ENCODE data around the gene FLNC. TPM values are rescaled to one million over a fixed set of nuclear protein-coding genes. Genes with fewer than 3 reads are reported as not detected.
A peak's percentile ranks its signal among the peaks of the same experiment; 100 is the strongest.

FLNC gene
- total and polyA plus RNA-seq, 2 of the 13 experiments (the other 11 are each of a cell fraction or from before 2014, with no cell fraction given), result 0.02 TPM; not detected in 1

DNA sequence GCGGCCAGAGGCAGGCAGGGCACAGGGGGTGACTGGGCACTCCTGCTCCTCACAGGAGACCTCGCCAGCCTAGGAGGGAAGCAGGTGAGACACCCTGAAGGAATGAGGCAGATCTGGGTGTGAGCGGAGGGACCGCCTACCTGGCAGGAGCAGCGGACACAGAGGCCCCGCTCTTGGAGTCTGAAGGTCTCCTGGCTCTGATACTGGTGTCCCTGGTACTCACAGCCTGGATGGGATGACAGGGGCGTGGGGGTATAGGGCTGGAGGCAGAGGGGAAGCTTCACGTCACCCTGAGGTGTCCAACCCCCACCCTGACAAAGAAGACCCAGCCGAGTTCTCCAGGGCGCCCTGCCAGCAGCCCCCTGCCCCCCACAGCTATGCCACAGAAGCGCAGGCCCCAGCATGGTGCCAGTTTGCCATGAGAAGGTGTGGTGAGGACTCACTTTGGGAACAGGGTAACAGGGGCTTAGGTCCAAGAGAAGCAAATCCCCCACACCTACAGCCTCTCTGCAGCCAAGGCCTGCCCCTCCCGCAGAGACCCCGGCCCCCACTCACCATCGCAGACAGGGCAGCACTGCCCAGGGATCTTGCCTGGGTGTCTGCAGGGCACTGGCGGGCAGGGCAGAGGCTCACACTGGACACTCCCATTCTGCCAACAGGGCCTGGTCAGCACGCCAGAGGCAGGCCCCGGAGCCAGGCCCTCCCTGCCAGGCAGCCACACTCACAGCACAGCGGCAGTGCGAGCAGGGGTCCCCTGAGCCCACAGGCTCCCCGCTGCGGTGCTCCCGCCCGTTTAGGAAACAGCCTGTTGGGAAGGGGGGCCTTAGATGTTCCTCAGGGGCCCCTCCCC lies 63.3 kb downstream of the FLNC start:
- BruUV-seq (replicated peaks), result no TSS peak
- peak; percentile 12; the same call in 1 of the 3 replicates for ATAC-seq
- Histone ChIP-seq H3K27me3 (ENCODE audit: control insufficient read depth in 1 of 2, insufficient read depth in 2 of 2, low read length in 2 of 2) (peaks cover 1 to 20% of the 10 kb centered on the region in 2 experiments; a peak in 4 of 5 replicates), H3K36me3 (replicated peaks in 1 of 2; ENCODE audit: control insufficient read depth in 1 of 2, insufficient read depth in 2 of 2, low read length in 2 of 2) (no peaks in the 10 kb centered on the region), H3K9ac (ENCODE audit: insufficient read depth, low read depth, low read length) (no peak overlapping the region), H3K4me3 (replicated peaks in 1 of 3; ENCODE audit: insufficient read depth in 1 of 3, low read depth in 2 of 3, low read length in 3 of 3) (no peak overlapping the region), H3K4me2 (ENCODE audit: low read depth, low read length) (no peak overlapping the region), H3K4me1 (ENCODE audit: insufficient read depth, low read length) (peaks cover 8% of the 10 kb centered on the region), H3K79me2 (ENCODE audit: insufficient read depth, low read length) (no peaks in the 10 kb centered on the region), H3K9me3 (ENCODE audit: low read length) (no peaks in the 10 kb centered on the region), H4K20me1 (ENCODE audit: insufficient read depth, low read length) (no peaks in the 10 kb centered on the region), H3K27ac (ENCODE audit: extremely low read length, insufficient read depth, low read length) (no peak overlapping the region), H2AFZ (ENCODE audit: low read length) (no peak overlapping the region)
- intact Hi-C loops (cut with micrococcal nuclease; ENCODE audit: unreplicated experiment) (no loop called here), in situ Hi-C loops (cut with HindIII; ENCODE audit: extremely low pct_ligation_motif_present, low pct_unique_long_range_greater_than_20kb) (loop anchor here (25.0 kb wide), 1 partner anchor 456 kb away; no protein-coding TSS in a partner anchor)
- no peak for DNase-seq (ENCODE audit: low spot score)
- no peak for FAIRE-seq
- WGBS (ENCODE audit: low lambda C conversion rate), result 44% methylated on average over 16 of the region's 23 CpGs
- ChIA-PET POLR2A (no interaction called here), CTCF (ENCODE audit: low intra/inter-chr PET ratio, low total read pairs) (no interaction called here)
- TF ChIP-seq PRPF4 (IDR thresholded peaks at IDR 0.05; ENCODE audit: low read depth, low read length, poor library complexity, severe bottlenecking) (no peak), AFF4 (CRISPR knock-in tag; IDR thresholded peaks at IDR 0.05) (no peak), GPN1 (CRISPR knock-in tag; IDR thresholded peaks at IDR 0.05; ENCODE audit: borderline replicate concordance) (no peak), THAP7 (CRISPR knock-in tag; IDR thresholded peaks at IDR 0.05) (no peak), KIAA2018 (CRISPR knock-in tag; IDR thresholded peaks at IDR 0.05; ENCODE audit: borderline replicate concordance) (no peak), PPARG (CRISPR knock-in tag; conservative IDR thresholded peaks at IDR 0.05) (no peak), SRY (CRISPR knock-in tag; IDR thresholded peaks at IDR 0.05) (no peak), ZSCAN30 (CRISPR knock-in tag; IDR thresholded peaks at IDR 0.05) (no peak), ZNF549 (CRISPR knock-in tag; IDR thresholded peaks at IDR 0.05) (no peak)
- TF ChIP-seq, protein P1, sequence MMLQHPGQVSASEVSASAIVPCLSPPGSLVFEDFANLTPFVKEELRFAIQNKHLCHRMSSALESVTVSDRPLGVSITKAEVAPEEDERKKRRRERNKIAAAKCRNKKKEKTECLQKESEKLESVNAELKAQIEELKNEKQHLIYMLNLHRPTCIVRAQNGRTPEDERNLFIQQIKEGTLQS (CRISPR knock-in tag; IDR thresholded peaks at IDR 0.05), result no peak
